Natural killer cell (primary cell): Measurements from ENCODE around the gene RLBP1. TPM values are rescaled to one million over a fixed set of nuclear protein-coding genes. Genes with fewer than 3 reads are reported as not detected.

Experiments
- ATAC-seq, 3 donors: fragments of 150-1000 bp in 2 of 3; fragments of 200-7000 bp in 1 of 3; cut with Tn5 transposase; 1 replicate in 1 of 3; 2 replicates in 2 of 3; pipeline ENCODE4 v1.10.0; 2021; ENCODE audit warnings: mild to moderate bottlenecking in 2 of 3, moderate library complexity in 2 of 3
- DNase-seq, 2 donors: peaks; one replicate each; pipeline versions ENCODE4 v3.0.0 to v3.0.0-alpha.2; 2013 to 2021; ENCODE audit warnings: mixed read lengths in 1 of 2
- H3K27ac ChIP-seq: one replicate; pipeline ENCODE4 v1.5.1; 2013; ENCODE audit warnings: mild to moderate bottlenecking, low read length
- H3K27me3 ChIP-seq: one replicate; pipeline ENCODE4 v1.6.1; 2013; ENCODE audit warnings: low read length; ENCODE audit not compliant: control insufficient read depth, insufficient read depth
- H3K36me3 ChIP-seq: one replicate; pipeline ENCODE4 v1.6.1; 2013; ENCODE audit warnings: low read length; ENCODE audit not compliant: control insufficient read depth, insufficient read depth
- H3K4me1 ChIP-seq: one replicate; pipeline ENCODE4 v1.6.1; 2013; ENCODE audit warnings: low read length; ENCODE audit not compliant: control insufficient read depth, insufficient read depth
- H3K4me3 ChIP-seq: one replicate; pipeline ENCODE4 v1.5.1; 2013; ENCODE audit warnings: low read length
- H3K9me3 ChIP-seq: one replicate; pipeline ENCODE4 v1.6.1; 2013; ENCODE audit warnings: low read length; ENCODE audit not compliant: control insufficient read depth, insufficient read depth
- H3K27ac Mint-ChIP-seq, 2 donors: one replicate each; pipeline ENCODE4 v1.8.0; 2022; ENCODE audit warnings: mild to moderate bottlenecking in 2 of 2, mixed read lengths in 2 of 2, moderate library complexity in 1 of 2
- H3K27me3 Mint-ChIP-seq, 2 donors: one replicate each; pipeline ENCODE4 v1.8.0; 2022; ENCODE audit warnings: low read depth in 2 of 2, mixed read lengths in 2 of 2
- H3K36me3 Mint-ChIP-seq: one replicate; pipeline ENCODE4 v1.8.0; 2022; ENCODE audit warnings: mixed read lengths
- H3K4me1 Mint-ChIP-seq, 2 donors: one replicate each; pipeline ENCODE4 v1.8.0; 2022; ENCODE audit warnings: mixed read lengths in 2 of 2
- H3K4me3 Mint-ChIP-seq: one replicate; pipeline ENCODE4 v1.8.0; 2022; ENCODE audit warnings: mild to moderate bottlenecking, moderate library complexity, mixed read lengths
- H3K9me3 Mint-ChIP-seq, 2 donors: one replicate each; pipeline ENCODE4 v1.8.0; 2022; ENCODE audit warnings: mixed read lengths in 2 of 2
- WGBS: methylation state at CpG from one replicate; pipeline ENCODE4 v1.1.7; 2013; ENCODE audit warnings: missing lambda C conversion rate; ENCODE audit not compliant: insufficient coverage; 5-methylcytosine and 5-hydroxymethylcytosine counted together
- intact Hi-C: fragments of 100-400 bp; cut with micrococcal nuclease; formaldehyde crosslinking; loops from one replicate; pipeline ENCODE4 v1.14.2; 2022
- total RNA-seq, 4 donors: library from RNA; stranded (reverse); fragments of 120-200 nt in 1 of 4; gene quantifications; one replicate each; pipeline versions ENCODE4 v1.2.3 to v1.2.4, GENCODE V29; 2013 to 2022
- TF ChIP-seq, protein P1 (sequence below): fragments of 200-600 bp; IDR thresholded peaks from one replicate; pipeline ENCODE4 v1.8.0; 2022; ENCODE audit warnings: antibody characterized with exemption

RLBP1 gene
- total RNA-seq, 3 donors from 2014 or later (not counting 1 experiment from before 2014, with no cell fraction given), result not detected

DNA sequence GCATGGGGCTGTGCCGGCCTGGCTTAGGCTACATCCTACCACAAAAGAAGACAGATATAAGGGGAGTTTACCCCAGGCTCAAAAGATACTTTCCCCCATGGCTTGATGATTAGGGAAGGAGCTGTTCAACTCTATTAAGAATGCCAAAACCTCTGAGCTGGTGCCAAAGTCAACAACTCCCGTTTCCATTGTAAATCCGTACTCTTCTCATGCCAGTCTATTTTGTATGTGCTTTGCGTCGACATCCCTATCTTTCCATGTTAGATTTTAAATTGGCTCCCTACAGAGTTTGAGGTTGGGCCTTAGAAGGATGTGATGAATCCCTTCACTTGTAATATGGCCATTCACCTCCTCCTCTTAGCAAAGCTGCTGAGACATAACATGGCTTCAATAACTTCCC is 46.9 kb downstream of the RLBP1 start:
- DNase-seq (no peak), ATAC-seq (no peak)
- H3K27ac Mint-ChIP-seq, result peak overlapping the region; percentile 37 to 78
- Histone ChIP-seq H3K27ac (no peak overlapping the region), H3K9me3 (no peaks in the 10 kb centered on the region), H3K36me3 (peaks cover 44% of the 10 kb centered on the region), H3K27me3 (no peaks in the 10 kb centered on the region), H3K4me1 (peaks cover 30% of the 10 kb centered on the region), H3K4me3 (no peak overlapping the region)
- WGBS, result 99% methylated on average over 4 of the region's 5 CpGs
- no peaks in the 10 kb centered on the region for H3K27me3 Mint-ChIP-seq
- H3K36me3 Mint-ChIP-seq, result peaks cover 16% of the 10 kb centered on the region
- no peak overlapping the region for H3K4me3 Mint-ChIP-seq
- TF ChIP-seq, protein P1, sequence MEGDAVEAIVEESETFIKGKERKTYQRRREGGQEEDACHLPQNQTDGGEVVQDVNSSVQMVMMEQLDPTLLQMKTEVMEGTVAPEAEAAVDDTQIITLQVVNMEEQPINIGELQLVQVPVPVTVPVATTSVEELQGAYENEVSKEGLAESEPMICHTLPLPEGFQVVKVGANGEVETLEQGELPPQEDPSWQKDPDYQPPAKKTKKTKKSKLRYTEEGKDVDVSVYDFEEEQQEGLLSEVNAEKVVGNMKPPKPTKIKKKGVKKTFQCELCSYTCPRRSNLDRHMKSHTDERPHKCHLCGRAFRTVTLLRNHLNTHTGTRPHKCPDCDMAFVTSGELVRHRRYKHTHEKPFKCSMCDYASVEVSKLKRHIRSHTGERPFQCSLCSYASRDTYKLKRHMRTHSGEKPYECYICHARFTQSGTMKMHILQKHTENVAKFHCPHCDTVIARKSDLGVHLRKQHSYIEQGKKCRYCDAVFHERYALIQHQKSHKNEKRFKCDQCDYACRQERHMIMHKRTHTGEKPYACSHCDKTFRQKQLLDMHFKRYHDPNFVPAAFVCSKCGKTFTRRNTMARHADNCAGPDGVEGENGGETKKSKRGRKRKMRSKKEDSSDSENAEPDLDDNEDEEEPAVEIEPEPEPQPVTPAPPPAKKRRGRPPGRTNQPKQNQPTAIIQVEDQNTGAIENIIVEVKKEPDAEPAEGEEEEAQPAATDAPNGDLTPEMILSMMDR, result no peak
- intact Hi-C loops, result loop anchor here (10.0 kb wide), 1 partner anchor 70 kb away; no protein-coding TSS in a partner anchor
- H3K4me1 Mint-ChIP-seq, result peaks cover 17 to 39% of the 10 kb centered on the region in 2 donors
- H3K9me3 Mint-ChIP-seq, result no peaks in the 10 kb centered on the region

DNA sequence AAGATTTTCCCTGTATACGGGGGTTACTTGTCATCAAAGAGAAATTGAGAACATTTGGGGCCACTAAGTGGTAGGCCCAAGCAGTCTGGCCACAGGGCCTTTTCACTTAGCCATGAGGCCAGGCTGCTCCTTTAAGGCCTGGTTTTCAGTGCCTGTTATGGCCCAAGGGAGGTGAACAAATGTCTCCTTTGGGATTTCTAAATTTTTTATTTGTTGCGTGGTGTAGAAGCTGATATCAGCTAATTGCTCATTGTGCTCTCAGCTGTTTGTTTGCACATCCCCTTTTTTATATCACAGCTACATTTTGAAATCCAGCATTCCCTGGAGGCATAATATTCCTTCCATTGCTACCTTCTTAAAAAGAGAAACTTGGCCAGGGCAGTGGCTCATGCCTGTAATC is 48.5 kb downstream of the RLBP1 start:
- peaks cover 19 to 32% of the 10 kb centered on the region in 2 donors for H3K4me1 Mint-ChIP-seq
- H3K36me3 ChIP-seq, result peaks cover 37% of the 10 kb centered on the region

DNA sequence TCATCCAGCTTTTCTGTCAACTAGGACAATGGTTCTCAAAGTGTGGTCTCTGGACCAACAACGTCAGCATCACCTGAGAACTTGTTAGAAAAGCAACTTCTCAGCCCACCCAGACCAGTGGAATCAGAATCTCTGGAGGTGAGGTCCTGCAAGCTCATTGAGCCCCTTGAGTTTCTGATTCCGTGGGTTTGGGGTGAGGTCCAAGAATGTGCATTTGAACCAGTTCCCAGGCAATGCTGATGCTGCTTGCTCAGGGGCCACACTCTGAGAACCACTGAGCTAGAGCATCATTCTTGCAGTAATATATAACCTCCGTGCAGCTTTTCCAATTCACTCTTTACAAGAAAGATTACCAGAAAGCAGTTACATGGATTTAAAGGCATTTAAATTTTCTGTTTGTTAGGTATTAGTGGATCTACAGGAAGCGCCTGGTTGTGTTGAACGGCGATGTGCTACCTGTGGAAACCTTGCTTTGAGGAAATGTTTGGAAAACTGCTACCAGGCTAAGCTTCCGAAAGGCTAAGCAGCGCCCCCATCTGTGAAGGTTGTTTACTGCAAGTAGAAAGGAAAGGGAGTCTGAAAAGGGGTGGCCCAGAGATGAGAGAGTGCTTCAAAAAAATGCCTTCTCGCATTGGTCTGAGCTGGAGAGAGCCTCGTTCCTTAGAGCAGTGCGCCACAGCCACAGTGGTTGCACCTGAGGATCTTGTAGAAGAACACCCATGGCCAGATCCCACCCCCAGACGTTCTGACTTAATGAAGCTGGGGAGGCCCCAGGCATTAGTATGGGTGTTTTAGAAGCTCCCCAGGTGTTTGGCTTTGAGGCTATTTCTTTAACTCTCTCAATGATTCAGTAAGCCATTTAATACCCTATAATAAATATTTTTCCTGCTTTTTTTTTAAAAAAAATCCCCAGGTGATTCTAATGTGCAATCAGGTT is 50.0 kb downstream of the RLBP1 start:
- WGBS, result 71% methylated on average over 11 of the region's 12 CpGs
- no peak overlapping the region for H3K4me3 ChIP-seq
- H3K27me3 Mint-ChIP-seq, result no peaks in the 10 kb centered on the region
- DNase-seq (peak; percentile 26 to 58), ATAC-seq (peak; percentile 60 to 74 (median 73))
- no peaks in the 10 kb centered on the region for H3K27me3 ChIP-seq
- H3K9me3 Mint-ChIP-seq, result no peaks in the 10 kb centered on the region
- H3K27ac Mint-ChIP-seq, result peak overlapping the region; percentile 66 to 70
- peaks cover 11% of the 10 kb centered on the region for H3K36me3 Mint-ChIP-seq
- no peaks in the 10 kb centered on the region for H3K9me3 ChIP-seq
- H3K4me3 Mint-ChIP-seq, result no peak overlapping the region
- peaks cover 23 to 32% of the 10 kb centered on the region in 2 donors for H3K4me1 Mint-ChIP-seq
- TF ChIP-seq, protein P1, result peak; percentile 73
- H3K36me3 ChIP-seq, result peaks cover 24% of the 10 kb centered on the region
- peak overlapping the region; percentile 19 for H3K27ac ChIP-seq
- intact Hi-C loops, result loop anchor here (10.0 kb wide), 1 partner anchor 67 kb away; no protein-coding TSS in a partner anchor
- peaks cover 20% of the 10 kb centered on the region for H3K4me1 ChIP-seq

More for the DNA sequence above, 48.5 kb downstream of the RLBP1 start:
- no peaks in the 10 kb centered on the region for H3K27me3 ChIP-seq
- Mint-ChIP-seq H3K4me3 (no peak overlapping the region), H3K9me3 (no peaks in the 10 kb centered on the region), H3K27me3 (no peaks in the 10 kb centered on the region), H3K27ac (peak overlapping the region in 1 of 2 donors; percentile 70), H3K36me3 (peaks cover 16% of the 10 kb centered on the region)
- TF ChIP-seq, protein P1, result no peak
- H3K4me1 ChIP-seq, result peaks cover 20% of the 10 kb centered on the region
- no peak overlapping the region for H3K4me3 ChIP-seq
- DNase-seq (no peak), ATAC-seq (no peak)
- no peak overlapping the region for H3K27ac ChIP-seq
- intact Hi-C loops, result loop anchor here (10.0 kb wide), 1 partner anchor 68 kb away; no protein-coding TSS in a partner anchor
- WGBS, result 100% methylated on average over 2 of the region's 2 CpGs
- no peaks in the 10 kb centered on the region for H3K9me3 ChIP-seq
